ENCODE measurements around the gene STUM.

STUM gene

GRCh38 chr1:226563666-226564065, 15.1 kb downstream of the STUM start:
- no peak for DNase-seq (ENCODE audit: low read depth)

DNA sequence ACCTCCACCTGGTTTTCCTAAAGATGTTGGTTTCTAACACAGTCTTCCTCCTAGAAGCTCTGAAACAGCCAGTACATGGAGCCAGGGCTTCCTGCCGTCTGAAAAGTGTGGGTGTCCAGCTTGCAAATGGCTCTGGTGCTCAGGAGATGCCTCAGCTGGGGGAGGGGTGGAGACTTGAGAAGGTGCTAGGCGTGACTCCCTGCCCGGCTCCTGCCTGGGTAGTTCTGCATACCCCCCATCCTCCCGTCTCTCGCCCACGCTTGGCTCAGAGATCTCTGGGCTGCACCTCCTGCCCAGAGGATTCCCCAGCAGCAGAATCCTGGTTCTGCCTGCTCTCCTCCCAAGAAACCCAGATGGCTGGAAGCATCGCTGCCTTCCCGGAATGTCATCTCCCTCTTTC, 16.9 kb downstream of the STUM start:
- no peak for DNase-seq (ENCODE audit: low read depth)

DNA sequence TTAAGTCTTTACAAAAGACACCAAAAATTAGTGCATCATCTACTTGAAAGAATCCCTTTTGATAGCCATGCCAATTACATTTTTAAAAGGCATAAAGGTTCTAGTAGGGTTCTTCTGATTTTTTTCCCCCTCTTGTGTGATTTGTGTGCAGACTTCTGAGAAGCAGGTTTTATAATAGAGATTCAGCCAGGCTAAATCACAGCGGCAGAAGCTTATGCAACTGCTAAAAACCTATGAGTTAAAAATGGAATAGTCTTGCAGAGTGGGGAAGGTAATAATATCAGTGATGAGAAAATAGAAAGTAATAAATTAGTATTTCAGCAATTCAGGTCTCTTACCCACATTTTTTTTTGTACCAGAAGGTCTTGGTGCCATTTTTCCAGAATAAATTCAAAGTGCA, 17.7 kb downstream of the STUM start:
- no peak for DNase-seq (ENCODE audit: low read depth)

DNA sequence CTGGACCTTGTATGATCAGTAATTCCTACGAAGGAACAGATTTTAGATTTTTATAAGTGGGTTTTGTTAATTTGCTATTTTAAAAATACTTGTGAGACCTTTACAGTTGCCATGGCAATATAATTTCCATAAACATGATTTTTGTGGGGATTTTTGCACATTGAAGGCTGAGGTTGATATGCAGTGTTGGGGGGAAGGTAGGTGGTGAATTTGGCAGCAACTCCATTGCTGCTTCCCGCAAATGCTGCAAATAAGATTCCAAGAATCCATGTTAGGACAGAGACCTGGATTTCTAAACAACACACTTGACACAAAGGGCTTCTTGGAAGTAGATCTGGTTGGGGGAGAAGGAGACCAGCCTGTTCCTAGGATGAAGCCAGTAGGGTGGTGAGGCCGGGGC, 18.2 kb downstream of the STUM start:
- no peak for DNase-seq (ENCODE audit: low read depth)

DNA sequence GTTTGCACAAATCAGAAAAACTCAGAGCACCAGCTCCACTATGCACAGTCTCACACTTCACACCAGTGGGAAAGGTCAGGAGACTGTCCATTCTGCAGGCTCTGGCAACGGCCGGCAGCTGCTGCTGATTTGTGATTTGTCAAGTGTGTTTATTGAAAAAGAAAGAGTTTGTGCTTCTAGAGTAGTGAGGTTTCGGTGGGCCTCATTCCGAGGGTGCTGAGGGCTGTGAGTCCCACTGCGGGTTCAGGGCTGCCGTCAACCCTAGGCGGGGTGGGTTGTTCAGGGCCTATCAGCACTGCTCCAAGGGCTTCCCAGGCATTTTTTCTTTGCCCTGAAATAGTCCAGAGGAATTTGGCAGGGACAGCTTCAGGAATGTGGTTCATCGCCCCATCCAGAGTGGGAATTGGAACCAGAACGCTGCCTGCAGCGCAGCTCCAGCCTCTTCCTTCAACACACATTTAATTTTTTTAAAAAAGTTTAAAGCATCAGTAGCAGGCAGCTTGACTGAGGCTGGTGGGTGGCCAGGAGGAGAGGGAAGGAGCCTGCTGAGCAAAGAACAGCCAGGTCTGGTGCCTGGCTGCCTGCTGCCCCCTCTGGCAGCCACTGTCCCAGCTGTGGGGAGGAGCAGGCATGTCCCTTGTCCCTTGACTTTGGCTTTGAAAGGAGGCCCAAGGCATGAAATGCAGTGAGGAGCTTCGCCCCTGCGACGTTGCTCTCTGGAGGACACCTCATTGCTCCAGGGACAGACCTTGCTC, 19.7 kb downstream of the STUM start:
- no peak for DNase-seq (ENCODE audit: low read depth)

- DNase-seq (ENCODE audit: low read depth): no peak
Measured at GRCh38 chr1:226568975-226569741, 20.6 kb downstream of the STUM start.

DNA sequence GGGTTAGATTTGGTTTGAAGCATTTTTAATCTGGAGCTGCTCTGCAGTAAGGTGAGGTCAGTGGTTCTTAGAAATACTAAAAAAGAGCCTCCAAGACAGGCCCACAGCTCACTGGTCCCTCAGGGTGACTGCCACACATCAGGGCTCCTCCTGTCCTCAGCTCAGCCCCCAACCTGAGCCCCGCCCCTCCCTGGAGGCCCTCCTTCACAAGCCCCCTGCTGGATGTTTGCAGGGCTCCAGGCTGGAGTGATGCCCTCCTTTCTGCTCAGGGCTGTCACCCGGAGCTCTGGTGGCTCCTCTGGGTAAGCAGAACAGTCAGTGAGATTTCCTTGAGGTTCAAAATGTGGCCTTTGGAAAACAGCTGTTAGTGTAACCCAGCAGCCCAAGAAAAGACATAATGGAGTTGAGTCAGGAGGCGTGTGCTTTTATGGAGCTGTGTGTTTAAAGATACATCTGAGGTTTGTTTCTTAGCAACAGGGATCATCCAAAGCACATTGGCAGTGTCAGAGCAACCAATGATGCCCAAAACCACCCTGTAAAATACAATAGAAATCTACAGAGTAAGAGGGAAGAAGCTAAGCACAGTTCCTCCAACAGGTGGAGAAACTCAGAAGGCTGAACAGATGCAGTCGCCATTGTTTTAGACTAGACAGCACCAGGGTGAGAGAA, 21.4 kb downstream of the STUM start:
- no peak for DNase-seq (ENCODE audit: low read depth)

GRCh38 chr1:226571893-226572292, 23.3 kb downstream of the STUM start:
- no peak for DNase-seq (ENCODE audit: low read depth)

- no peak for DNase-seq (ENCODE audit: low read depth)
Measured at GRCh38 chr1:226572325-226572726, 23.8 kb downstream of the STUM start.

GRCh38 chr1:226574044-226574443, 25.5 kb downstream of the STUM start:
- no peak for DNase-seq (ENCODE audit: low read depth)

DNA sequence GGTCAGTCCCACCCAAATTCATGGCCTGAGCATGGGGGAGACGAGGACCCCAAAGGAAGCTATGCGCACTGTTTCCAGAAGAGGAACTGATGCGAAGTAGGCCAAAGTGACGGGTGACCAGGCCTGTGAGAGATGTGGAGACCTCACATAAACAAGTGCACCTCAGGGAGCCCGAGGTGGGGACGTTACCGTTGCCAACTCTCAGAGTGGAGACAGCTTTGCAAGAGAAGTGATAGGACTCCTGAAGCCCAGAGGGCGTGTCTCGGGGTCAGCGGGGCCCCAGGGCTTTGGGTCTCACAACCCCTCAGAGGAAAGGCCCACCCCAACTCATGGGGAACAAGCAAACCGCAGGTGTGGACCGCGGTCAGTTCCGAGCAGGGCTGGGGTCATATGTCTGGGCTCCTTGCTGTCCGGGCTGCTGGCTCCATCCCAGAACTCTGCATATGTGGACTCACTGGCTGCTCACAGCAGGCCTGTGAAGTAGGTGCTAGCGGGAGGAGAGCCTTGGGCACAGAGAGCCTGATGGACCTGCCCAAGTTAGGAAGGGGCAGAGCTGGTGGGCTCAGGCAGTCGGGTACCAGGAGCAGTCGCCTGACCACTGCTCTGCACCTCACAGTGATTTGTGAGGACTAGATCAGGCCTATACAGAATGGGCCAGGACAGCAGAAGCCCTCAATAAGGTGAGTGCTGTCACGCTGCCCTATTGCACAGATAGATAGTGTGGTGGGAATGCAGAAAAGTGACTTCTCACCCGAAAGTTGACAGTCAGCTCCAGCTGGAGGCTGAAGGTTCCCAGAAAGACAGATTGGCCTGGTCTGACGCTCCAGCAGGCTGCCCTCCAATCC, 26.2 kb downstream of the STUM start:
- DNase-seq (ENCODE audit: low read depth): no peak

GRCh38 chr1:226575436-226575720, 26.8 kb downstream of the STUM start:
- no peak for DNase-seq (ENCODE audit: low read depth)

GRCh38 chr1:226575739-226576378, 27.3 kb downstream of the STUM start:
- DNase-seq (ENCODE audit: low read depth): no peak

GRCh38 chr1:226576601-226577000, 28.0 kb downstream of the STUM start:
- DNase-seq (ENCODE audit: low read depth): no peak

GRCh38 chr1:226577401-226578180, 29.0 kb downstream of the STUM start:
- DNase-seq (ENCODE audit: low read depth): no peak

GRCh38 chr1:226578946-226579578, 30.5 kb downstream of the STUM start:
- DNase-seq (ENCODE audit: low read depth): no peak

DNA sequence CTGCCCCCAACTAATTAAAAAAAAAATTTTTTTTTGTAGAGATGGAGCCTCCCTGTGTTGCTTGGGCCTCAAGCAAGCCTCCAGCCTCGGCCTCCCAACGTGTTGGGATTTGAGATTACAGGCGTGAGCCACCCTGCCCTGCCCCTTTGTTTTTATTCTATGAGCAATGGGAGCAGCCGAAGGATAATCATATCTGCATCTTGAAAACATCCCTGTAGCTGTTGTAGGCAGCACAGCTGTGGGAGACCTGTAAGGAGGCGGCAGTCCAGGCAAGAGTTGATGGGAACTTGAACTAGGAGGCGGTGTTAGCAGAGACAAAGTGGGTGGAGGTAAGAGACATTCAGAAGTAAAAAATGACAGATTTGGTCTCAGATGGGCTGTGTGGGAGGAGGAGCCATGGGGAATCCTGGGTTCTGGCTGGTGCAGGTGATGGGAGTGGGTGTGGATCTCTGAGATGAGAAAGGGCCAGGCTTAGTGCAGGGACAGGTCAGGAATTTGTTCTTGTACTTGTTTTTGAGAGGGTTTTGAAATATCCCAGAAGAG, 31.3 kb downstream of the STUM start:
- DNase-seq (ENCODE audit: low read depth): no peak

DNA sequence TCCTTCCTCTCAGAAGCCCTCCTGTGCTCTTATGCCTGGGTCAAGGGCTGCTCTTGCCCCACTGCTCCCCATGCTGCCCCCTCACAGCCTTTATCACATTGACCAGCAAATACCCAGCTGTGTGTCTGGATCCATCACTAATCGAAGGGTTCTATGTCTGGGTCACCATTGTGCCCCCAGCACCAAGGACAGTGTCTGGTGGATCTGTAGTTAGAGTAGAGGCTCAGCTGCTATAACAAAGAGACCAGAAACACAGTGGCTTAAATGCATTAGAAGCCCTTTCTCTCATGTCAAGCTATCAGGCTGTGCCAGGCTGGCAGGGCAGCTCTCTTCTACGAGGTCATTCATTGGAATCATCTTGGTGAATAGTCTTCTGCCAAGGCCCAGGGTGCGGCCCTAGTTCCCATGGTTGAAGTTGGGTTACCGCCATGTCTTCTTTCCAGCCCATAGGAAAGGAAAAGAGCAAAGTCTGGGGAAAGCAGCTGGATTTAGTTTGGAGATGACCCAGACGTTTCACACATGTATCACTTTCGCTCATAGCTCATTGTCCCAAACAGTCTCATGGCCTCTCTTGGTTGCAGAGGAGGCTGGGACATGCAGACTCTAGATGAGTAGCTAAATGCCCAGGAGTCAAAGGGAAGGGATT, 32.2 kb downstream of the STUM start:
- DNase-seq (ENCODE audit: low read depth): no peak

DNA sequence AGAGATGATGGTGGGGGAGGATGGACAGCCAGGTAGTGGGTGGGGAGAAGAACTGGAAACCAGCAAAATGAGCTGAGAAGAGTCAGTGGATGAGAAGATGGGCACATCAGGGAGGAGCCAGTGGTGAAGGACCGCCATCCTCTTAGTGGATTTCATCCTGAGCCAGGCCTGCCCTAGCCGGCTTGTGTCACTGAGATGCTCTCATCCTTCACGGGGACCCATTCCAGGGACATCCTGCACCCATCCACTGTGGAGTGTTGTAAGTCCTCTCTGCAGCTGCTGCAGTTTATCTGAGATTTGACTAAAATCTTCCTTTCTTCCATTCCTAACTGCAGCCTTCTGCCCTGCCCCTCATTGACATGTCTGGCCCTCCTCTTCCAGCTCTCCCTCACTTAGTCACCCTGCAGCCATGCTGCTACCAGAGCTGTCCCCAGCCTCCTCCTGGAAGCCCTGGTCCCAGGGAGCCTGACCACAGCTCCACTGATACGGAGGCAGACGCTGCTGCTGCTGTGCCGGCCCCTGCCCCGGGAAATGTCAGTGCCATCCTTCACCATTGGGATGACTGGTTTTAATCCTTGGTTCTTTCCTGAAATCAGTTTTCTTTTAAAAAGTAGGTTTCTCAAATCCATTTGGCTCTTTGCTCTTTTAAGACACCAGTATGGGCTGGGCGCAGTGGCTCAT, 33.2 kb downstream of the STUM start:
- no peak for DNase-seq (ENCODE audit: low read depth)

All from activated gamma-delta T cell treated with anti-CD3 and anti-CD28 coated beads, Interleukin-2, amount 50 U/mL, for 16 hours (primary cell).